ENCODE measurements around the gene BRSK2.

- TF ChIP-seq CEBPB (IDR thresholded peaks at IDR 0.05) (no peak), CREB1 (IDR thresholded peaks at IDR 0.05; ENCODE audit: low read depth) (no peak), TCF12 (IDR thresholded peaks at IDR 0.05; ENCODE audit: low read depth) (no peak), EP300 (IDR thresholded peaks at IDR 0.05; ENCODE audit: borderline replicate concordance) (no peak), RAD21 (IDR thresholded peaks at IDR 0.05; ENCODE audit: low read depth) (no peak), REST (IDR thresholded peaks at IDR 0.05; ENCODE audit: low read depth) (no peak), YY1 (IDR thresholded peaks at IDR 0.05; ENCODE audit: low read depth) (no peak), TAF1 (IDR thresholded peaks at IDR 0.05; ENCODE audit: low read depth) (no peak)
These were observed 46.8 kb downstream of the BRSK2 start for GRCh38 chr11:1436468-1437039.
